Stimulated activated CD8-positive, alpha-beta memory T cell treated with anti-CD3 and anti-CD28 coated beads, Interleukin-2, amount 100 ng/mL, for 48 hours (primary cell): ENCODE data around the gene ZNF574.
"Not testable (repeated sequence)": the region's sequence is repeated elsewhere in the genome, so short reads cannot be mapped to it uniquely, and the experiment has no call there.

Experiments used
- DNase-seq, 2 donors: peaks; one replicate each; pipeline ENCODE4 v3.0.0-alpha.2; 2020; ENCODE audit warnings: low read depth in 2 of 2

ZNF574 gene, protein sequence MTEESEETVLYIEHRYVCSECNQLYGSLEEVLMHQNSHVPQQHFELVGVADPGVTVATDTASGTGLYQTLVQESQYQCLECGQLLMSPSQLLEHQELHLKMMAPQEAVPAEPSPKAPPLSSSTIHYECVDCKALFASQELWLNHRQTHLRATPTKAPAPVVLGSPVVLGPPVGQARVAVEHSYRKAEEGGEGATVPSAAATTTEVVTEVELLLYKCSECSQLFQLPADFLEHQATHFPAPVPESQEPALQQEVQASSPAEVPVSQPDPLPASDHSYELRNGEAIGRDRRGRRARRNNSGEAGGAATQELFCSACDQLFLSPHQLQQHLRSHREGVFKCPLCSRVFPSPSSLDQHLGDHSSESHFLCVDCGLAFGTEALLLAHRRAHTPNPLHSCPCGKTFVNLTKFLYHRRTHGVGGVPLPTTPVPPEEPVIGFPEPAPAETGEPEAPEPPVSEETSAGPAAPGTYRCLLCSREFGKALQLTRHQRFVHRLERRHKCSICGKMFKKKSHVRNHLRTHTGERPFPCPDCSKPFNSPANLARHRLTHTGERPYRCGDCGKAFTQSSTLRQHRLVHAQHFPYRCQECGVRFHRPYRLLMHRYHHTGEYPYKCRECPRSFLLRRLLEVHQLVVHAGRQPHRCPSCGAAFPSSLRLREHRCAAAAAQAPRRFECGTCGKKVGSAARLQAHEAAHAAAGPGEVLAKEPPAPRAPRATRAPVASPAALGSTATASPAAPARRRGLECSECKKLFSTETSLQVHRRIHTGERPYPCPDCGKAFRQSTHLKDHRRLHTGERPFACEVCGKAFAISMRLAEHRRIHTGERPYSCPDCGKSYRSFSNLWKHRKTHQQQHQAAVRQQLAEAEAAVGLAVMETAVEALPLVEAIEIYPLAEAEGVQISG

GRCh38 chr19:42075616-42076379 lies at the start of gene ZNF574:
ZNF574 (plus strand) TSS chr19:42076166; CDS start chr19:42078607, 2,441 bp downstream.
- peak; percentile 96 to 97 for DNase-seq

- DNase-seq = peak; percentile 17 to 23
Measured at GRCh38 chr19:42028304-42029216, 47.4 kb upstream of the ZNF574 start.

DNA sequence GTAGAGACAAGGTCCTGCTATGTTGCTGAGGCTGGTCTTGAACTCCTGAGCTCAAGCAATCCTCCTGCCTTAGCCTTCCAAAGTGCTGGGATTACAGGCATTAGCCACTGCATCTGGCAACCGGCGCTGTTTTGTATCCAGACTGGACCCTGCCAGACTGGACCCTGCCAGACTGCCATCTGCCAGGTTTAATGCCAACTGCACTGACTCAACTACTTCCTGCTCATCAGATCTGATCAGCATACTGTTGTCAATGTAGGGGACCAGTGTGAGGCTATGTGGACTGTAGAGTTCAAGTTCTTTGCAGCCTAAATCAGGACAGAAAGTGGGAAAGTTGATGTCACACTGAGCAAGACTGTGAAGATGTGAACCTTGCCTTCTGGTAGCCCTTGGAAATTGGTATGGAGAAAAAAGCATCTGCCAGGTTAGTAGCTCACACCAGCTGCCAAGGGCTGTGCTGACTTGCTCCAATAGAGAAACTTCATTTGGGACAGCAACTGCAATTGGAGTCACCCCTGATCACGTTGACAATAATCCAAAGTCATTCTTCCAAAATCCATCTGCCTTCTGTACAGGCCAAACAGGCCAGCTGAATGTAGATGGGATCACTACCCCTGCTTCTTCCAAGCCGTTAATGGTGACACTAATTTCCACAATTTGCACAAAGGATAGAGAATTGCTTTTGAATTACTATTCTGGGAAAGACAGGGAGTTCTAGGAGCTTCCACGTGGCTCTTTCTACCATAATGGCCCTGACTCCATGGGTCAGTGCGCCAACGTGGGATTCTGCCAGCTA lies 45.1 kb upstream of the ZNF574 start:
- no peak for DNase-seq

DNA sequence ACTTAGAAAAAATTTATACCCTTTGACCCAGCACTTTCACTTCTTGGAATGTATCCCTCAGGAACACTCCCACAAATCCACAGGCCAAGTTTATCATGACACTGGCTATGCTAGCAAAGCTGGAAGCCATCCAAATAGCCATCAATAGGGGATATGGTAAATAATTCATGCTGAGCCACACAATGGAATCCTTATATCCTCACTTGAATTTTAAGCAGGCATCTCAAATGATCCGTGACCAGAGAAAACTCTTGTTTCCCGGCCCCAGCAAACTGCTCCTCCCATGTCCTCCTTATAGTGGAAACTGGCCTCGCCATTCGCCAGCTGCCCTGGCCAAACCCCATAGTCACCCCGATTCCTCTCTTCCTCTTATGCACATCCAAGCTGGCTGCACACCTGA lies 43.5 kb upstream of the ZNF574 start:
- no peak for DNase-seq

- DNase-seq = no peak
Measured at GRCh38 chr19:42033413-42033812, 42.6 kb upstream of the ZNF574 start.

- DNase-seq = peak; percentile 28 to 40
Measured at GRCh38 chr19:42034640-42035391, 41.1 kb upstream of the ZNF574 start.

DNA sequence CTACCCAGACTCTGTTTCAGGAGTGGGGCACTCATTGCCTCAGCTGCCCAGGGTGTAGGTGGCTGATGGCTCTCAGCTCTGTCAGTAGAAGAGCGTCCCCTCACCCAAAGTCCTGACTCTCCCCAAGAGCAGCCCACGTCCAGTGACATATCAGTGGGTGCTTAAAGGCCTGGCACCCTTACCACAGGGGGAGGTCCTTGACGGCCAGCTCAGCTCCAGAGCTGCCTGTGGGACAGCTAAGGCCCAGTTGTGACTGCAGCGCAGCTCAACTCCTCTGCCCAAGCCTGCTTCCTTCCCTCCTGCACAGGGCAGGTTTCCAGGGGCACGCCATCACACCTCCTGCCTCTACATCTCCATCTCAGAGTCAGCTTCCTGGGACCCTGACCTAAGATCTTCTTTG lies 38.3 kb upstream of the ZNF574 start:
- no peak for DNase-seq

- DNase-seq = no peak
Measured at GRCh38 chr19:42038666-42039065, 37.3 kb upstream of the ZNF574 start.

- no peak for DNase-seq
Measured at GRCh38 chr19:42040031-42040430, 35.9 kb upstream of the ZNF574 start.

GRCh38 chr19:42040491-42040890 lies 35.5 kb upstream of the ZNF574 start:
- DNase-seq = not testable (repeated sequence)

DNA sequence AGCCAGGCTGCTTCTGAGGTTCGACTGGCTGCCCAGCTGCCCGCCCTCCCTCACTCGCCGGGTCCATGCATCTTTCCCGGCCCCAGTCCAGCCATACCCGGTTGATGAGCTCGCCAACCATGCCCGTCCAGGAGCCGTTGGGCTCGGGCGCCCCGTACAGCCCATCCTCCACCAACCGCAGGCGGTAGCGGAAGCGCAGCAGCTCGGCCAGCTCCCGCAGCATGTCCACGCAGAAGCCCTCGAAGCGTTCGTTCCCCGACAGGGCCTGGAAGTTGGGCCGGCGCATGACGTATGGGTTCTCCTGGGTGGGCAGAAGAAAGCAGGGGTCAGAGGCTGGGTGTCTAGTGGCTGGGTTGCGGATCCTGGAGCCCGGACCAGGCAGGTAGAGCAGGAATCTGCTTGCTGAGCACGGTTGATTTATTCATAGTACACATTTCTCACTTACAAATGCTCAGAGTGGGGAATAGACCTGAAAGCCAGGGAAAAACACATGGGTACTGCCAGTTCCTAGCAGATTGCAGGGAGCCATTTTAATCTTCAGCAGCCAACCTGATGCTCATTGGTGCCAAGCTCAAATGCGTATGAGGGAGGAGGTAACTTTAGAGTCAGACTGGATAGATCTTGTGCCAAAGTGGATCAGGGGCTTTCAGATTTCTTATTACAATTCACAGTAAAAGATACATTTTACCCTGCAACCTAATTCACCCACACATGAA lies 33.4 kb upstream of the ZNF574 start:
- no peak for DNase-seq

DNA sequence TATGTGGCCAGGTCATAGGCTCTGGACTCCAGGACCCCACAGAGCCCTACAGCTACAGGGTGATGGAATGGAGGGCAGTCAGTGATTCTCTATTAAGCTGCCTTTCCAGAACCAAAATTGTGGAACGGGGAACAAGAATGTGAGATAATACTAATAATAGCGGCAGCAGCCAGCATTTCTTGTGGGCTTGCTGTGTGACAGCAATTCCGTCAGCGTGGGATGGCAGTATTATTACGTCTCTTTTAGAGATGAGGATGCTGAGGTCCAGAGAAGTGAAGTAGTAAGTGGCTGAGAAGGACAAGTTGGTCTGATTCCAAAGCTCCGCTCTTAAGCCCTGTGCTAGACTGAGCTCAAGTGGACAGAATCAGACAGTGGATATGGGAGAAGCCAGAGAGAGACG lies 30.4 kb upstream of the ZNF574 start:
- no peak for DNase-seq

DNA sequence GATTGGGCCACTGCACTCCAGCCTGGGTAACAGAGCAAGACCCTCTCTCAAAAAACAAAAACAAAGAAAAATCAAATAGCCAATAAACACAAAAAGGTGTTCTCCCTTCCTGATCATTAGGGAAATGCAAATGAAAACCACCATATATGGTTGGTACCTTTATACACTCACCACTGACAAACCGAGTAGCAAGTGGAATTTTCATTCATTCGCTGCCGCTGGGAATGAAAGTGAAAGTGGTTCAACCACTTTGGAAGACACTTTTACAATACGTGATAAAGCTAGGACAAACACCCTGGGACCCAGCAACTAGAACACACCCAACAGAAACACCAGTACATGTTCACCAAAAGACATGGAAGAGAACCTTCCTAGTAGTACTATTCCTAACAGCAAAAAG lies 27.0 kb upstream of the ZNF574 start:
- no peak for DNase-seq

DNA sequence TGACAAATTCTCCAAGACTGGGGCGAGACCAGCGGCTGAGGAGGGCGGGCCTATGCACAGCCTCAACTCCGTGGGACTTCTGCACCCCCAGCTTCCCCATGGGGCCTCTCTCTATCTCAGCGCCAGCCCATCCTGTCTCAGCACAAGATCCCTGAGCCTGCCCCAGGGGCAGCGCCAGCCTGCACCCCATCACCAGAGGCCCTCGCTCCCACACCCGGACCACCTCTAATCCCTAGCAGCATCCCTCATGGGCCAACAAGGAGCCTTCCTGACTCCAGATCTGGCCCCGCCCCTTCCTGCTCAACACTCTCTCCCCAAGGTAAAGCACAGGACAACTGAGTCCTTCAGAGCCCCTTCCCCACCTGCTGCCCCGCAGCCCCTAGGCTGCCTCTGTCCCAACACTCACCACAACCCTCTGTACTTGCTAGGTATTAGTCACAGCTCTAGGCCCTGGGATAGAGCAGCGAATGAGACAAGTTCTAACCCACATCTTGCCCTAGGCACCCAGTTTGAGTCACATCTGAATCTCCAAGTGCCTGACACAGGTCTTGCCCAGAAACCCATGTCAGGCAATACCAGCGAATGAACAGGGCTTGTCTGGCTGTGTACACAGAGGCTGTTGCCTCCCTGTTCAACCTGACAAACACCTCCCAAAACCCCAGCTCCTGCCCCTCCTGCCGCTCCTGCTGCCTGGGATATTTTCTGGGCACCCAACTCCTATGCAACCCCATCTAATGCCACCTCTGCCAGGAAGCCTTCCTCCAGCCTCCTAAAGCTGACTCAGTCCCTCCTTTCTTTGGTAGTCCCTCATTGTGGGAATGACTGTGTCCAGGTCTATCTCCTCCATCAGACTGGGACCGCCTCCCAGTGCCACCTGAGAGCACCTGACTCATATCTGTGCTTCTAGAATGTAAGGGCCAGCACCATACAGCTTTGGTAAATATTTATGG lies 24.5 kb upstream of the ZNF574 start:
- DNase-seq = peak in 1 of 2 donors; percentile 37

- DNase-seq = no peak
Measured at GRCh38 chr19:42052241-42052863, 23.6 kb upstream of the ZNF574 start.

DNA sequence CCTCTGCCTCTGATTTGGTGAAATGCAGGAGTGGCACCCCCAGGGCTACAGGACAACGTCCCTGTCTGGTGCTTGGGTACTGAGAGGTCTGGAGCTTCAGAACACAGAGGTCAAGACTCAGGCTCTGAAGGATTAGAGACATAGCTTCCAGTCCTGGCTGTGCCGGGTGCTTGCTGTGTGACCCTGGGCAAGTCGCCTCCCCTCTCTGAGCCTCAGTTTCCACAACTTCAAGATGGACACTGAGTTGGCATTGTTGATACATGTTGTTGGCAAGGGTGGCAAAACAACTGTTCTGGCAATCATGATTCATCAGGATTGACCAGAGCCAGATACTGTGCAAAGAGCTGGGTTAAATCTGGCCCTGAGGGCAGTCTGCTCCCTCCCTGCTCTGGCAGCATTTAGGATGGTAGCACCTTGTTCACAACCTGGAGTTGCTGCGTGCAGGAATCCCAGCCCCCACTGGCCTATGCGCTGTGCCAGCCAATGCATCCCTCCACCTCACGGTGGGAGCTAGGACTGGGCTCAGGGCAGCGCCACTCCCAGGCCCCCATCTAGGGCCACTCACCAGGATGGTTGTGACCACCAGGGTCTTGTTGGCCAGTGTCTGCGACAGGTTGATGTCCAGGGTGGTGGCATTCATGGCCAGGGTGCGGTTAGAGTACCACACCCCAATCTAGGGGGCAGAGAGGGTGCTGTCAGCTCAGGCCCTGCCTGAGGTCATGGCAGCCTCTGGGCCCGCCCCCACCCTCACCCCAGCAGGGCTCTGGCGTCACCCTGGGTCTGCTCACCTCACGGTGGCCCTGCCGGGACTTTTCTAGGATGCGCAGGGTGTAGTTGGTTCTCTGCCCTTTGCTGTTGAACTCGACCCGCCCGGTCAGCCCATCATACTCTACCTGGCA lies 22.7 kb upstream of the ZNF574 start:
- DNase-seq = no peak
